COLO668 (cell line): ENCODE measurements around the gene MYBPH.

Experiments used
- DNase-seq: peaks from one replicate; lab custom pipeline; 2025; ENCODE audit not compliant: unreplicated experiment; lab: John Stamatoyannopoulos, UW

Gene MYBPH

DNA sequence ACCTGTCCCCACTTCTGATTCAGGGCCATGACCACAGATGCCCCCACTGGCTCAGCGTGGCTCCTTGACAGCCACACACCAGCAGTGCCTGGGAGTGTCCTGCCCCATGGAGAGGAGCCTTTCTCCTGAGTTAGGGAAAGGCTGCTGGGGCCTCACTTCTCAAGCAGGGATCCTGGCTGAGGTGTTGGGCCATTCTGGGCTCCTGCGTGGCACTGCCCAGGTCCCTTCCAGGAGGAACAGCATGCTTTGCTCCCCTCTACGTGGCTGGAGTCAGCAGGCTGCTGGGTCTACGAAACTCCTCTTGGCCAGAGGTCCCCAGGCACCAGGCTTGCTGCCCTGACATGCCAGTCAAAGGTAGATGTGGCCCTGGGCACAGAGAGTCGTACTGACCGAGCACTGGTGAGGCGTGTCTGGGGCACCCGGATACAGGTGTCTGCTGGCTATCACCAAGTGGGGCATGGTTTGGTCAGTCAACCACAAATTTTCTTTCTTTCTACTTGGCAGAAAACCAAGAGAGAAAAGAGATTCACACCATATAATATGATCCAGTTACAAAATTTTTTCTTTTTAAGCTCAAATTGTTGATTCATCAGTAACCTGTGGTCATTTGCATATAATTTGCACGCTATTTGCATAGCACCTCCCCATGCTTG, 44.0 kb downstream of the MYBPH start:
- no peak for DNase-seq

DNA sequence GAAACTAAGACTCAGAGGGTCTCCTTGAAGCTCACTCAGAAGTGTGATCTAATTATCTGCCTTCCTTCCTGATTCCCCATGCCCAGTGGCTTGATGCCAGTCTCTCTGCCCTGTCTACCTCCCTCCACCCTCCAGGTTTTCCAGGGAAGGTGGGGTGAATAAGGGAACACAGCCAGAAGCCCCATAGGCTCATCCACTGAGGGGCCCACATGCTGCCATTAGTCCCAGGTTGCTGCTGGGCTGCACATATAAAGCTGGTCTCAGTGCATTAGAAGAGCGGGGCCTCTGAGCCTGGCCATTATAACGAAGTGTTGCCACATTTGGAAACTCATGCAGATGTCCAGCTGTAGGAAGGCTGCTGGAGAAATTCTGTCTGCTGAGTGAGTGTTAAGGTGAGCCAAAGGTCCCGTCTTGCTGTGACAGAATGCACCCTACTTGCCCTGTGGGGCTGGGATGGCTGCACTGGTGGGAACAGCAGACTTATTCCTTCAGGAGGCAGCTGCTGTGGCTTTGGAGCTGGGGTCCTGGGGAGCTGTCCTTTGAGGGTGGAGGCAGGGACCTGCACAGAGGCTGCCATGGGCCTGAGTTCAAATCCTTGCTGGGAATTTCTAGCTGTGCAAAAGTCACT, 45.2 kb downstream of the MYBPH start:
- DNase-seq = no peak

DNA sequence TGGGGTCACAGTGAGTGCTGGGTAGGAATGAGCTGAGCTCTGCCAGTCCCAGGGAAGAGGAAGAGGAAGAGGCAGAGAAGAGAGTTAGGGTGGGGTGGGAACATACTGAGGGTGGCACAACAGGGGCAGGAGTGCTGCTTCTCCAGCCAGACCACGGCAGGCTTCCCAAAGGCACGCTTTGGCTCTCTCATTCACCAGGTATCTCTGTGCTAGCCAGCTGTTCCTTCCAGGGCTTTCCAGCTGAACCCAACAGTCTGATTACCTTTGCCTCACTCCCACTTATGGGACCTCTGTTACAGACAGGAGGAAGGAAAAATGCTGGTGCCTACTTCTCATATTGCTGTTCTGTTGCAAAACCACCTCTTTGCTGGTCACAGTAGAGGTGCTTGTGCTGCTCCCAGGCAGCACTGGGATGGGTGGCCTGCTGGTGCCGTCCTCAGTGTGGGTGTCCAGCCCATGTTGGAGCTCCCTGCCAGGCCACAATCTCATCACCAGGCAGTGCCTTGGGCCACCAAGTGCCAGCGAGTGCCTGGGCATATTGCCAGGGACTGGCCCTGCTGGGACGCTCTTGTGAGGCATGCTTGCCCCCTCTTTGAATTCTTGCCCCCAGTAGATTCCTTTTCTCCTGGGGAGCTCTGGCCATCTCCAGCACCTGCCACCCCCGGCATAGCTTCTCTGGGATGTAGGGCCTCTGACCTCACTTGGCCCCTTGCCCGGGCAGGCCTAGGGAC, 46.0 kb downstream of the MYBPH start:
- DNase-seq = peak; percentile 17

DNA sequence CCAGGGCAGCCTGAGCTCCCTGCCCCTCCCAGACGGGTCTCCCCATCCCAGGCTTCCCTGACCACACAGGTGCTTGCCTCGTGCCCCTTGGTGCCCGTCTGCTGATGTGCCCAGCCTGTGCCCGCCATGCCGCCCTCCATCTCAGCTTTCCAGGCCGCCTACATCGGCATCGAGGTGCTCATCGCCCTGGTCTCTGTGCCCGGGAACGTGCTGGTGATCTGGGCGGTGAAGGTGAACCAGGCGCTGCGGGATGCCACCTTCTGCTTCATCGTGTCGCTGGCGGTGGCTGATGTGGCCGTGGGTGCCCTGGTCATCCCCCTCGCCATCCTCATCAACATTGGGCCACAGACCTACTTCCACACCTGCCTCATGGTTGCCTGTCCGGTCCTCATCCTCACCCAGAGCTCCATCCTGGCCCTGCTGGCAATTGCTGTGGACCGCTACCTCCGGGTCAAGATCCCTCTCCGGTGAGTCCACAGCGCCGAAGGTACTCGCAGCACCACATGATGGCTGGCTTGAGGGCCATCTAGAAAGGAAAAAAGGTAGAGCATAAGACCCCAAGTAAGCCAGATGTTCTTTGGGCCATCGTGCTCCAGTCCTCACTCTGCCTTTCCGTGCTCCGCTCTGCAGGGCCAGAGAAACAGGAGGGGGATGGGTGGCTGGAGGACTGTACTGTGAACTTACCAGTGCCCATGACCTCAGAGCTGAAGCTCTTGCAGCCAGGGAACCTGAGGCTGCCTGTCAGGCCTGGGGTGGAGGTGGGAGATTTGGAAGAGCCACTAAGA, 46.7 kb downstream of the MYBPH start:
- no peak for DNase-seq

DNA sequence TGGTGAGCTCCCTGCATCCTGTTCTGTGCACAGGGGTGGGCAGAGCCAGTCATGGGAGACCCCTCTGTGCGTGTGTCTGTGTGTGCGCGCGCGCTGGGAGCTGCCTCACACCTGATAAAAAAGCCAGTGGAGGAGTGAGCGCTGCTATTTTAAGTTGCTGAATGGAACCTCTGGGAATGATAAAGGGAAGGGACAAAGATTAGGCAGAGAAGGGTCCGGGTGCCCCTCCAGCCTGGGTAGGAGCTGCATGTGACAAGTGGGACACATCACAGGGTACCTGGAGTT, 47.3 kb downstream of the MYBPH start:
- no peak for DNase-seq

DNA sequence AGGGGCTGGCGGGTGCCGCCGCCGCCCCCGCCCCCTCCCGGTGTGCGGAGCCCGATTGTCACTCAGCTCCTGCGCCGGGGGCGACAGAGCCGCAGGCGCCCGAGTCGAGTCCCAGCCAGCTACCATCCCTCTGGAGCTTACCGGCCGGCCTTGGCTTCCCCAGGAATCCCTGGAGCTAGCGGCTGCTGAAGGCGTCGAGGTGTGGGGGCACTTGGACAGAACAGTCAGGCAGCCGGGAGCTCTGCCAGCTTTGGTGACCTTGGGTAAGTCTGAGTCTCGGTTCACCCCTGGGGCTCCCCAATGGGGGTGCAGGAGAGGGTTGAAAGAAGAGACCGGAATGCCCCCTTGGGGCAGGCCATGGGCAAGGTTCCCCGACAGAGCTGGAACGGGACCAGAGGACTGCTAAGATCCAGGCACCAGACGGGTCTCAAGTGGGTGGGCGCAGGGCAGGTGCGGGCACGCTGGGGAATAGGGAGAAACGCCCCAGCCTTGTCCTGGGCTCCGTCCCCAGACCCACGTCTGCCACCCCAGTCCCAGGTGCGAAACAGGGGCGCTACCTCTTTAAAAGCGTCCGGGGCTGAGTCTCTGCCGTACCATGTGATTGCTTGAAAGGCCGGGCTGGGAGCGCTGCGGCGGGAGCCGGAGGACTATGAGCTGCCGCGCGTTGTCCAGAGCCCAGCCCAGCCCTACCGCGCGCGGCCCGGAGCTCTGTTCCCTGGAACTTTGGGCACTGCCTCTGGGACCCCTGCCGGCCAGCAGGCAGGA, 47.8 kb downstream of the MYBPH start, which contains the start of gene ADORA1:
Gene ADORA1, plus strand, starts transcription at position 61 of the 765 bp plus-strand sequence. CDS start 1,116 bp downstream, outside the sequence.
- peak; percentile 66 for DNase-seq

DNA sequence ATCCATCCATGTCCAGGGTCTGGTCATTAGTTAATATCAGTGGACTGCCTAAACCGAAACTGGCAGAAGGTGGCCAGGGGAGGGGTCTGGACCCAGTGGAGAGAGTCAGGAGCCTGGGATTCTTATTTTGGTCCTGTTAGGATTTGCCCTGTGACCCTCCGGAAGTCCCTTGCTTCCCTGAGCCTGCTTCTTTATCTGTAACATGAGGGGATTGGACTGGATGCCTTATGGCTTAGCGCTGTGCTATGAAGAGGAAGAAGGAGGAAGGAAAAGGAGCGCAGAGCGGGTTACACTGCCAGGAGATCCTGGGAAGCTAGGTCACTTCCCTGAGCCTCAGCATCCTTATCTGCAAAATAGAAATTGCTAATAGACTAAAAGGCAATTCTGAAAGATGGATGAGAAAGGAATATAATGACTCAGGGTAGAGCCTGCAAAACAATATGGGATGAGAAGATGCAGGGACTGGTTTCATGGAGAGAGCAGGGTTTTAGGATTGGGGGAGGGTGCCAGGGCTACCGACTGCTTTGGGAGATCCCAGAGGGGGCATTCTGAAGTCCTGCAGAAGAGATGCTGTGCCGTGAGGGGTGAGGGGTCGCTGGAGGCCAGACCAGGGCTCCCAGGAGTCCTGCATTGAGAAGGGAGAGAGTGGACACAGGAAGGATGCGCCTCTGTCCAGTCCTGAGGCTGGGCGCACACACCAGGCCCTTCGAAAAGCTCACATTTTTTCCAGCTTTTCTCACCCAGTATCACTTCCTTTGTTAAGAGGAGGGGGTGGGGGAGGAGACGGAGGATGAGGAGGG, 48.6 kb downstream of the MYBPH start:
- no peak for DNase-seq

DNA sequence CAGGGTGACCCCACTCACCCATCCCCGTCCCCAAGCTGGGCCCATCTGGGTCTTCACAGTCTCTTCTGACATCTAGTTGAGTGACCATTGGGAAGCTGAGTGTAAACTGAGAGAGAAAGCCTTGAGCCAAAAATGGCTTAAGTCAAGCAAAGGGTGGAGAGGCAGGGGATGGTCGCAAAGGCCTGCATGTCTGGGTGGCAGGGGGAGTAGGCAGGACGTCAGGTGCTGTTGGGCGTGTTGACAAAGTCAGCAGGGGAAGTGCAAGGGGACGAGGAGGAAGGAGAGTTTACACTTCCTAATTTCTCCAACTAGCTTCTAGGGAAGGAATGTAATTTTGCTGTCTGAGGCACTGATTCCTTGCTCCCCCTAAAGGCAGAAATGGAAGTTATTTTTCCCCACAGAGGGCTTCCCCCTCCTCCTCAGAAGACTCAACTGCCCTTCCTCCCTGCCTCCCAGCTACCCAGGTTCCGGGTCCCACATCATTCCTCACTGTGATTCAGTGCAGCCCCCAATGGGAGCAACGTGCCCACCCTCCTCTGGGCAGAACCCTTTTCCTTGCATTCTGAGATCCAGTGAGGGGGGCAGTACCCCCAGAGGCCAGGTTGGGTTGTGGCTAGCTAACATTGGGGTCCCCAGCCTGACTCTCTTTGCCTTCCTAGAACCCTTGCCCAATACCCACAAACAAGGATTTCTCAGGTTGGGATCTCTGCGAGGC, 49.3 kb downstream of the MYBPH start:
- no peak for DNase-seq

DNA sequence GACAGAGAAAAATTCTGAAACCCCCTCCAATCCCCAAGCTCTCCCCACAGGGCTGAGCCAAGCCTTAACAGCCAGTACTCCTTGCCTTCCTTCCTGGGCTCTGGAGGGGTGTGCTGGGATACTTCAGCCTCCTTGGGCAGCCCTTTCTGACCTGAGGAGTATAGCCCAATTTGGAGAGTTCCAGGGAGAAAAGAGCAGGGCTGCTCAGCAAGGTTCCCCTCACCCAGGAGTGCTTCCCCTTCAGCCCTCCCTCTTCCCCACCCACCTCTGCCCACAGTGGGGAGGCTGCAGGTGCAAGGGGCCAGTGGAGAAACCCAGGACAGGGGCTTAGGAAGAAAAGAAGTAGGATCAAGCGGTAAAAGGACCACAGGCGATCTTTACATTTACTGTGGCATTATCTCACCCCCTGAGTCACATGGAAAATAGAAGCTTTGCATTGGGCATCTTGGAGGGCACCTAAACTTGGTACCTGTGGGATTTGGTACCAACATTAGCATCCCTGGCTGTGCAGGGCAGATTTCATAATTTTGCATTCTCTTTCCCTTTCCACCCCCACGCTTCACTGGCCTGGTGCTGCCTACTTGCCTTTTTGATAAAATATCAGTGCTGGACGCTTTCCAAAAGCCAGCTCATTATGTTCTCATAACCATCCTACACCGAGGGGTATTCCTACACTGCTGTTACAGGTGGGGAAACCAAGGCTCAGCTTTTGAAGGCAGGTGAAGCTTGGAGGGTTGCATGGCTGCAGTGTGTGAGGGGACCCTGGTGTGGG, 50.9 kb downstream of the MYBPH start:
- DNase-seq = no peak

DNA sequence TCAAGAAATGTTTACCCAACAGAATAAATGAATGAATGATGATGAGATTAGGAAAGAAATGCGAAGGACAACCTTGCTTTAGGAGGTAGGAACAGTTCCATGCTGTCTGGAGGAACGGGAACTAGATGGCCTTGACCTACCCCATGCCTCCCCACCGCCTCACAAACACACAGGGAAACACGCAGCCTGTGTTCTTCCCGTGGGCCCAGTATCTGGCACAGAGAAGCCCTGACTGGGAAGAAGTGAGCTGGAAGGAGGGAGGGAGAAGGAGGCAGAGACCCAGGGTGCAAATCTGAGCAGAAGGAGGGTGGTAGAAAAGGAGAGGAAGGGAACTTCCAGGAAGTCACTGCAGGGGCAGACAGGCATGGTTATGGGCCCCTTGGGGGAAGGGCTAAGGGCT, 51.6 kb downstream of the MYBPH start:
- no peak for DNase-seq

DNA sequence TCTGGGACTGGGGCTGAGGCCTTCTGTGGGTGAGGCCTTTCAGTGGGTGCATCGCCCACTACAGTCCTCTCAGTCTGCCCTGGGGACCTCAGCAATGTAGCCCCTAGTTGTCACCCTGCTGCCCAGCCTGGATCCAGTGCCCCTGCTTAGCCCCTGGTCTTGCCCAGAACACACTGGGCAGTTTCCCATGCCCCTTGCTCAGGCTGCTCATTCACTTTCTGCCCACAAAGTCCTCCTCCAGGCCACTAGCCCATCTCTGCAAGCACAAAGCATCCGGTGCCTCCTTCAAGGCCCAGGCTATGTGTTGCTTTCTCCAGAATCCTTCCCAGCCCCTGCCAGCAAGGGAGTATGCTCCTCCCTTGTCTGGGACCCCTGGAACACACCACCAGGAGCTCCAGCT, 53.5 kb downstream of the MYBPH start:
- no peak for DNase-seq

DNA sequence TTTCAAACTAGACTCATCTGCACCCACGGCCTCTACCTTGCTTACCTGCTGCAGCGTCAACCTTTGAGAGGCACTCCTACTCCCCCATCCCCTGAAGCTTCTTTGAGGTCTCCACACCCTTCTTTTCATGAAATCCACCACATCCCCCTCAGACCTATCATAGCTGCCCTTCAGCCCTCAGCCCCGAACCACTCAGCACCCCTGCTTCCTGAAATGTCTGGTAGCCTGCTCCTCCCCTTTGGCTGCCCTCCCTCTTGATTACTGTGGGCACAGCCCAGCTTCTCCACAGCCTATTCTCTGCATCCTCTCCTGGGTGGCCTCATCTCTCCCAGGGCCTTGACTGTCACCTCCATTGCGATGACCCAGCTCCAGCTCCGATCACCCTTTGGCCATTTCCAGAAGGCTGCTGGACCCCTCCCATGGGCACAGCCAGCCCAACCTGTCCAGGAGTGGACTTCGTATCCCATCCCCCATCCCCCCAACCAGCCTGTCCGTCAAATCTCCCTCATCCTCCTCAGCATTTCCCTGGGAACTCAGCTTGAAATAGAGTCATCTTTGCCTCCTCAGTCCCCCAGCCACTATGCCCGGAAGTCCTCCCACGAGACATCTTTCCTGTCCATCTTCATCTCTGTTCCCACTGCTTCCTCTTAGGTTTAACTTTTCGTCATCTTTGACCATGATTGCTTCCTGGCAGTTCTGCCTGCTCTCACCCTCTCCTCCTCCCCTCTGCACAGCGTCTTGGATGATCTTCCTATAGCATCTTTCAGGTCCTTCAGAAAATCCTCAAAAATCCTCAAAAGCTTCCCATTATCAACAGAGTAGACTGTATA, 54.2 kb downstream of the MYBPH start:
- DNase-seq = no peak

DNA sequence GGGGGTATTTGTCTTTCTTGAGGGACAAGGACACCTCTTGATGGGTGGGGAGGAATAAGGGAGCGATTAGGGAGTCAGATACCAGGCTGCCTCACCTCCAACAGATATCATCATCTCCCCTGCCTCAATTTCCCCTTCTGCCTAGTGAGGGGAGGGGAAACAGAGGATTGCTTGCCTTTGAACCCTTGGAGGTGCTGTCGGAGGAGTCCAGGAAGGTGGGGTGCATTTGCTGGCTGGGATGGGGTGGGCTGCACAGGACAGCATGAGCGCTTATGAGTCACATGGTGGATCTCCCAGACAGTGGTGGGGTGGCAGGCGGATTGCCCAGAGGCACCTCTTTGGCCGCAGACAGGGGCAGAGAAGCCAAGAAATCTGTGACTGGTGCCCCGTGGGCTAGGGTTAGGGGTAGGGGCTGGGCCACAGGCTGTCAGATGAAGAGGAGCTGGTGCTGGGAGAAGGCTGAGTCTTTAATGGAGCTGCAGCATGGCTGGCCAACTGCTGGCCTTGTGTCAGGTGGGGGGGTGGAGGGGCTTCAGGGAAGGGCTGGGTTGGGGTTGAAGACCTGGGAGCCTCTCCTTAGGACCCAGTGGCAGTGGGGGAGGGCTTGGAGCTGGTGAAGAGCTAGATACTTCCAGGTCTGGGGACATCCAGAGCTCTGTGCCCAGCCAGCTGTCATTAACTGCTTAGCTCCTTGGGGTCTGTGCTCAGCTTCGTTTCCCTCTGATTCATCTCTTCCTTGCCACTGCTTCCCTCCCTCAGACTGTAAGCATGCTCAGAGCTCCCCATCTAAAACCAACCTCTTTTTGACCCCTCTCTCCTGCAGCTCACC, 55.1 kb downstream of the MYBPH start:
- no peak for DNase-seq
